ENCODE measurements around the gene GOT1.

DNA sequence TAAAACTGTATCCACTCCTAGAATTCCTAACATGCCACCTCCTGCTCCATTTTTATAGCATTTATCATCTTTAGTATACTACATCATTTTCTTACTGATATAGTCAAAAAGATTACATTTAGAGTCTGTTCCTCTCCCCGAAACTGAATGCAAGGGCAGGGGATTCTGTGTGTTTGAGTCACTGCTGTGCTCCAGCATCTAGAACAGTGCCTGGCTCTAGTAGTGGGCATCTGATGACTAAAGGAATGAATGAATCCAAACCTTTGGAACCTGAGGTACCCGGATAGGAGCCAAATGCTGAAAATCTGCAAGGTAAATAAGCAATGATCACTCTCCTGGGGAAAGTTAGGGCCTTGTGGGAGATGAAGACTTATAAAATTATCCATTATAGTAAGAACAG lies 18.9 kb downstream of the GOT1 start:
- no peak for TF ChIP-seq CTCF (IDR thresholded peaks at IDR 0.05 in 4 of 5, conservative IDR thresholded peaks at IDR 0.05 in 1 of 5)
- TF ChIP-seq POLR2A (IDR thresholded peaks at IDR 0.05) = no peak

All from gastrocnemius medialis (tissue), 4 donors.